H9 (cell line): ENCODE measurements around the gene GAS6. TPM values are rescaled to one million over a fixed set of nuclear protein-coding genes. Genes with fewer than 3 reads are reported as not detected.

Experiments used
- DNase-seq: peaks from one replicate; pipeline ENCODE4 v3.0.0-alpha.2; 2017
- H2AFZ ChIP-seq: one replicate; pipeline ENCODE4 v1.6.1; 2013; ENCODE audit warnings: mild to moderate bottlenecking, low read length, control low read depth, moderate library complexity
- H2AK5ac ChIP-seq: 2 replicates; pipeline ENCODE4 v1.6.1; 2013; ENCODE audit warnings: low read length, control low read depth, mixed read lengths; ENCODE audit not compliant: insufficient read length
- H2BK120ac ChIP-seq: one replicate; pipeline ENCODE4 v1.6.1; 2013; ENCODE audit warnings: low read depth, mild to moderate bottlenecking, low read length, control low read depth, inconsistent platforms; ENCODE audit not compliant: poor library complexity, severe bottlenecking
- H2BK12ac ChIP-seq: 2 replicates; pipeline ENCODE4 v1.6.1; 2013; ENCODE audit warnings: low read length, control low read depth, mixed read lengths, low read depth; ENCODE audit not compliant: insufficient read length
- H2BK15ac ChIP-seq: 2 replicates; pipeline ENCODE4 v1.6.1; 2013; ENCODE audit warnings: low read depth, low read length, control low read depth
- H2BK20ac ChIP-seq: one replicate; pipeline ENCODE4 v1.6.1; 2013; ENCODE audit warnings: low read depth, mild to moderate bottlenecking, low read length, control low read depth, inconsistent platforms; ENCODE audit not compliant: poor library complexity, severe bottlenecking
- H2BK5ac ChIP-seq: 2 replicates; pipeline ENCODE4 v1.6.1; 2013; ENCODE audit warnings: low read length, control low read depth, mixed read lengths; ENCODE audit not compliant: insufficient read length
- H3K14ac ChIP-seq: 2 replicates; pipeline ENCODE4 v1.6.1; 2013; ENCODE audit warnings: low read length, control low read depth; ENCODE audit not compliant: insufficient read depth
- H3K18ac ChIP-seq: 2 replicates; pipeline ENCODE4 v1.6.1; 2013; ENCODE audit warnings: low read depth, mild to moderate bottlenecking, mixed read lengths, low read length, control low read depth; ENCODE audit not compliant: insufficient read length
- H3K23ac ChIP-seq: 2 replicates; pipeline ENCODE4 v1.6.1; 2013; ENCODE audit warnings: low read length, control low read depth, mixed read lengths, low read depth; ENCODE audit not compliant: insufficient read length
- H3K23me2 ChIP-seq: 2 replicates; pipeline ENCODE4 v1.6.1; 2013; ENCODE audit warnings: low read depth, mild to moderate bottlenecking, mixed read lengths, low read length, control low read depth; ENCODE audit not compliant: insufficient read length, poor library complexity, severe bottlenecking
- H3K27ac ChIP-seq: 2 replicates; pipeline ENCODE4 v1.5.1; 2013; ENCODE audit warnings: low read length, control low read depth, mixed read lengths, low read depth; ENCODE audit not compliant: insufficient read length
- H3K27me3 ChIP-seq: 2 replicates; pipeline ENCODE4 v1.6.1; 2013; ENCODE audit warnings: low read length, control low read depth, inconsistent platforms; ENCODE audit not compliant: insufficient read depth
- H3K4ac ChIP-seq: 2 replicates; pipeline ENCODE4 v1.6.1; 2013; ENCODE audit warnings: low read depth, mild to moderate bottlenecking, control low read depth, inconsistent platforms, low read length, moderate library complexity
- H3K4me1 ChIP-seq: 2 replicates; pipeline ENCODE4 v1.6.1; 2013; ENCODE audit warnings: low read length, control low read depth, inconsistent platforms; ENCODE audit not compliant: insufficient read depth
- H3K4me2 ChIP-seq: 2 replicates; pipeline ENCODE4 v1.6.1; 2013; ENCODE audit warnings: low read length, control low read depth, mixed read lengths; ENCODE audit not compliant: insufficient read length, insufficient read depth
- H3K56ac ChIP-seq: 2 replicates; pipeline ENCODE4 v1.6.1; 2013; ENCODE audit warnings: low read depth, mild to moderate bottlenecking, mixed read lengths, low read length, control low read depth; ENCODE audit not compliant: insufficient read length
- H3K79me1 ChIP-seq: 2 replicates; pipeline ENCODE4 v1.6.1; 2013; ENCODE audit warnings: low read depth, mild to moderate bottlenecking, moderate library complexity, low read length, control low read depth, inconsistent platforms; ENCODE audit not compliant: insufficient read depth, poor library complexity, severe bottlenecking
- H3K79me2 ChIP-seq: 2 replicates; pipeline ENCODE4 v1.6.1; 2013; ENCODE audit warnings: low read length, control low read depth, inconsistent platforms; ENCODE audit not compliant: insufficient read depth
- H3K9ac ChIP-seq: 2 replicates; pipeline ENCODE4 v1.6.1; 2013; ENCODE audit warnings: low read length, control low read depth, mixed read lengths; ENCODE audit not compliant: insufficient read length; ENCODE audit errors: extremely low read depth
- H3K9me3 ChIP-seq: one replicate; pipeline ENCODE4 v1.6.1; 2013; ENCODE audit warnings: low read depth, low read length, inconsistent platforms; ENCODE audit not compliant: control insufficient read depth
- H3T11ph ChIP-seq: one replicate; pipeline ENCODE4 v1.6.1; 2013; ENCODE audit warnings: mild to moderate bottlenecking, low read length, control low read depth, inconsistent platforms
- H4K20me1 ChIP-seq: one replicate; pipeline ENCODE4 v1.6.1; 2013; ENCODE audit not compliant: control insufficient read depth, insufficient read length, insufficient read depth
- H4K5ac ChIP-seq: 2 replicates; pipeline ENCODE4 v1.6.1; 2013; ENCODE audit warnings: low read depth, mild to moderate bottlenecking, mixed read lengths, low read length, control low read depth; ENCODE audit not compliant: insufficient read length
- H4K8ac ChIP-seq: replicated peaks from 2 replicates; pipeline ENCODE4 v1.6.1; 2013; ENCODE audit warnings: low read length, control low read depth, mixed read lengths, low read depth; ENCODE audit not compliant: insufficient read length
- H4K91ac ChIP-seq: 2 replicates; pipeline ENCODE4 v1.6.1; 2013; ENCODE audit warnings: low read depth, mild to moderate bottlenecking, moderate library complexity, mixed read lengths, low read length, control low read depth; ENCODE audit not compliant: insufficient read length
- H3K27ac Mint-ChIP-seq, 3 experiments: 2 replicates in 2 of 3; 3 replicates in 1 of 3; pipeline ENCODE4 v1.8.0; 2020 to 2021; ENCODE audit warnings: mixed read lengths in 3 of 3, mild to moderate bottlenecking in 1 of 3, moderate library complexity in 1 of 3
- H3K27me3 Mint-ChIP-seq: 2 replicates; pipeline ENCODE4 v1.8.0; 2021; ENCODE audit warnings: low read depth, mild to moderate bottlenecking, moderate library complexity, mixed read lengths
- H3K36me3 Mint-ChIP-seq, 3 experiments: 2 replicates in 2 of 3; 3 replicates in 1 of 3; pipeline ENCODE4 v1.8.0; 2020 to 2021; ENCODE audit warnings: low read depth in 3 of 3, mixed read lengths in 3 of 3; ENCODE audit not compliant: insufficient read depth in 1 of 3
- H3K4me1 Mint-ChIP-seq, 2 experiments: 2 replicates each; pipeline ENCODE4 v1.8.0; 2020; ENCODE audit warnings: mixed read lengths in 2 of 2
- H3K4me3 Mint-ChIP-seq, 2 experiments: 2 replicates in 1 of 2; 3 replicates in 1 of 2; pipeline ENCODE4 v1.8.0; 2020 to 2021; ENCODE audit warnings: mild to moderate bottlenecking in 2 of 2, mixed read lengths in 2 of 2, moderate library complexity in 1 of 2
- H3K9me3 Mint-ChIP-seq, 2 experiments: 2 replicates in 1 of 2; 3 replicates in 1 of 2; pipeline ENCODE4 v1.8.0; 2020; ENCODE audit warnings: mild to moderate bottlenecking in 2 of 2, mixed read lengths in 2 of 2, moderate library complexity in 1 of 2
- WGBS: extraction: QIAGEN DNeasy Blood & Tissue Kit; methylation state at CpG from one replicate; pipeline ENCODE4 v1.1.7; 2013; ENCODE audit warnings: missing lambda C conversion rate, low lambda C conversion rate, mixed read lengths; ENCODE audit not compliant: insufficient read length; ENCODE audit errors: extremely low coverage; 5-methylcytosine and 5-hydroxymethylcytosine counted together
- total RNA-seq: library from RNA; stranded (reverse); gene quantifications from 2 replicates; pipeline ENCODE4 v1.2.1, GENCODE V29; 2021
- TF ChIP-seq, protein P1 (sequence below): fragments of 200-600 bp; sonication (generic); conservative IDR thresholded peaks from 3 replicates; pipeline ENCODE4 v1.8.0; 2021; ENCODE audit warnings: antibody characterized with exemption, mild to moderate bottlenecking

Gene GAS6
- total RNA-seq, 1 experiment from 2014 or later = 20.5 TPM

DNA sequence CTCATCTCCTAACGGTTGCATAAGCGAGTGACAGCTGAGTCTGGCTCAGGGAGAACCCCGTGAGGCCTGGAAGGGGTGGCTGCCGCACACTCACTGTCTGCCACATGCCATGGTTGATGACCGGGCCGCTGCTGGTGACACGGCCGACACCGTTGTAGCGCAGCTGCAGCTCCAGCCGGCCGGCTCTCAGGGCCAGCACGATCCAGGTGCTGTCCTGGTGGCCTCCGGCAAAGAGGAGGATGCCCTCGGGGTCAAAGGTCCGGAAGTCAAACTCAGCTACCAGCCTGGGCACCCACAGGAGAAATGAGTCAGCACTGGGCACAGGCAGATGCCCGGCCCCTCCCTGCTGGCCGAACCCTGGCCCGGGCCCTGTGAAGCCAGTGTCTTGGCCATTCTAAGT, 31.7 kb downstream of the GAS6 start:
- Histone ChIP-seq H3K9me3 (no peaks in the 10 kb centered on the region), H3K9ac (no peak overlapping the region), H2BK120ac (no peak overlapping the region), H3K79me1 (no peaks in the 10 kb centered on the region), H2BK20ac (no peak overlapping the region), H3K27me3 (no peaks in the 10 kb centered on the region), H3K4me2 (no peak overlapping the region), H3K4me1 (no peaks in the 10 kb centered on the region), H4K5ac (no peak overlapping the region), H4K8ac (no peak overlapping the region), H3K79me2 (no peaks in the 10 kb centered on the region), H2AK5ac (no peak overlapping the region), H3K4ac (no peak overlapping the region), H2AFZ (no peak overlapping the region), H3K23me2 (no peaks in the 10 kb centered on the region), H3K14ac (no peak overlapping the region), H2BK5ac (no peak overlapping the region), H3K27ac (no peak overlapping the region), H3T11ph (no peak overlapping the region), H3K18ac (no peak overlapping the region), H3K23ac (no peak overlapping the region), H4K91ac (no peak overlapping the region), H3K56ac (no peak overlapping the region), H2BK15ac (no peak overlapping the region), H2BK12ac (no peak overlapping the region), H4K20me1 (no peaks in the 10 kb centered on the region)
- Mint-ChIP-seq H3K9me3 (no peaks in the 10 kb centered on the region), H3K27me3 (no peaks in the 10 kb centered on the region), H3K4me3 (no peak overlapping the region), H3K4me1 (peaks cover 7 to 10% of the 10 kb centered on the region in 2 experiments), H3K36me3 (peaks cover 12 to 51% (median 25%) of the 10 kb centered on the region in 3 experiments; a peak in 6 of 7 replicates), H3K27ac (no peak overlapping the region)
- TF ChIP-seq, protein P1, sequence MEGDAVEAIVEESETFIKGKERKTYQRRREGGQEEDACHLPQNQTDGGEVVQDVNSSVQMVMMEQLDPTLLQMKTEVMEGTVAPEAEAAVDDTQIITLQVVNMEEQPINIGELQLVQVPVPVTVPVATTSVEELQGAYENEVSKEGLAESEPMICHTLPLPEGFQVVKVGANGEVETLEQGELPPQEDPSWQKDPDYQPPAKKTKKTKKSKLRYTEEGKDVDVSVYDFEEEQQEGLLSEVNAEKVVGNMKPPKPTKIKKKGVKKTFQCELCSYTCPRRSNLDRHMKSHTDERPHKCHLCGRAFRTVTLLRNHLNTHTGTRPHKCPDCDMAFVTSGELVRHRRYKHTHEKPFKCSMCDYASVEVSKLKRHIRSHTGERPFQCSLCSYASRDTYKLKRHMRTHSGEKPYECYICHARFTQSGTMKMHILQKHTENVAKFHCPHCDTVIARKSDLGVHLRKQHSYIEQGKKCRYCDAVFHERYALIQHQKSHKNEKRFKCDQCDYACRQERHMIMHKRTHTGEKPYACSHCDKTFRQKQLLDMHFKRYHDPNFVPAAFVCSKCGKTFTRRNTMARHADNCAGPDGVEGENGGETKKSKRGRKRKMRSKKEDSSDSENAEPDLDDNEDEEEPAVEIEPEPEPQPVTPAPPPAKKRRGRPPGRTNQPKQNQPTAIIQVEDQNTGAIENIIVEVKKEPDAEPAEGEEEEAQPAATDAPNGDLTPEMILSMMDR = no peak
- no peak for DNase-seq
- no CpG with 5 or more reads among the region's 19 CpGs for WGBS
